Testis (tissue), 2 donors: ENCODE measurements around the gene ASB2.

Experiments used
- POLR2A ChIP-seq: fragments of 450-650 bp; IDR thresholded peaks from one replicate; pipeline ENCODE4 v1.6.1; 2017; ENCODE audit warnings: antibody characterized with exemption, mild to moderate bottlenecking, moderate library complexity
- TF ChIP-seq, protein P1 (sequence below), 3 experiments: fragments of 450-650 bp in 2 of 3; fragments of 200-600 bp in 1 of 3; sonication (generic) in 1 of 3; IDR thresholded peaks; one replicate each; pipeline ENCODE4 v1.5.1; 2016 to 2019; ENCODE audit warnings: antibody characterized with exemption in 3 of 3, mild to moderate bottlenecking in 2 of 3, moderate library complexity in 1 of 3

DNA sequence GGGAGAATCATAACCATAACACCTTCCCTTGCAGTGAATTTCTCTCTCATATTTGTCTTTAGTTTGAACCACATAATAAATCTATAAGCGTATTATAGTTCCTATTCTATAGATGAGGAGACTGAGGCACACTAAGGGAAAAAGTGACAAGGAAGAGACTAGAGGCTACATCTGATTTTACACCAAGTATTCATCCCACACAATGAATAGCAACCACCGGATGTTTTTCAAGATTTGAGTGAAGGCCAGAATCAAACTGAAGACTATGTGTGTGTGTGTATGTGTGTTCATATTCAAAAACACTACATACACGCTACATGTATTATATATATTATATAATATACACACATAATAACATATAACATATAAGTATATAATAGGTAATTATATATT is 4.7 kb downstream of the ASB2 start:
- TF ChIP-seq, protein P1, sequence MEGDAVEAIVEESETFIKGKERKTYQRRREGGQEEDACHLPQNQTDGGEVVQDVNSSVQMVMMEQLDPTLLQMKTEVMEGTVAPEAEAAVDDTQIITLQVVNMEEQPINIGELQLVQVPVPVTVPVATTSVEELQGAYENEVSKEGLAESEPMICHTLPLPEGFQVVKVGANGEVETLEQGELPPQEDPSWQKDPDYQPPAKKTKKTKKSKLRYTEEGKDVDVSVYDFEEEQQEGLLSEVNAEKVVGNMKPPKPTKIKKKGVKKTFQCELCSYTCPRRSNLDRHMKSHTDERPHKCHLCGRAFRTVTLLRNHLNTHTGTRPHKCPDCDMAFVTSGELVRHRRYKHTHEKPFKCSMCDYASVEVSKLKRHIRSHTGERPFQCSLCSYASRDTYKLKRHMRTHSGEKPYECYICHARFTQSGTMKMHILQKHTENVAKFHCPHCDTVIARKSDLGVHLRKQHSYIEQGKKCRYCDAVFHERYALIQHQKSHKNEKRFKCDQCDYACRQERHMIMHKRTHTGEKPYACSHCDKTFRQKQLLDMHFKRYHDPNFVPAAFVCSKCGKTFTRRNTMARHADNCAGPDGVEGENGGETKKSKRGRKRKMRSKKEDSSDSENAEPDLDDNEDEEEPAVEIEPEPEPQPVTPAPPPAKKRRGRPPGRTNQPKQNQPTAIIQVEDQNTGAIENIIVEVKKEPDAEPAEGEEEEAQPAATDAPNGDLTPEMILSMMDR (IDR thresholded peaks at IDR 0.05), result no peak
- no peak for TF ChIP-seq POLR2A
